Fibroblast of lung (primary cell): Measurements from ENCODE around the gene NBPF1. TPM values are rescaled to one million over a fixed set of nuclear protein-coding genes. Genes with fewer than 3 reads are reported as not detected.
A peak's percentile ranks its signal among the peaks of the same experiment; 100 is the strongest.
"Not testable (repeated sequence)": the region's sequence is repeated elsewhere in the genome, so short reads cannot be mapped to it uniquely, and the experiment has no call there.

ENCODE experiments used
- DNase-seq, 2 donors: peaks; one replicate each; pipeline versions ENCODE4 v3.0.0 to v3.0.0-alpha.2; 2010; ENCODE audit warnings: low read depth in 2 of 2
- H2AFZ ChIP-seq: 2 replicates; pipeline ENCODE4 v1.5.1; 2012; ENCODE audit warnings: low read length, control low read depth, inconsistent platforms
- H3K27ac ChIP-seq: 2 replicates; pipeline ENCODE4 v1.5.1; 2011; ENCODE audit warnings: low read length, control low read depth; ENCODE audit not compliant: insufficient read depth
- H3K27me3 ChIP-seq: 2 replicates; pipeline ENCODE4 v1.5.1; 2011; ENCODE audit warnings: mild to moderate bottlenecking, low read length; ENCODE audit not compliant: control insufficient read depth, insufficient read depth
- H3K36me3 ChIP-seq: 2 replicates; pipeline ENCODE4 v1.5.1; 2011; ENCODE audit warnings: low read length; ENCODE audit not compliant: control insufficient read depth, insufficient read depth
- H3K4me1 ChIP-seq: 2 replicates; pipeline ENCODE4 v1.5.1; 2011; ENCODE audit warnings: low read length; ENCODE audit not compliant: control insufficient read depth, insufficient read depth; ENCODE audit errors: extremely low read depth
- H3K4me2 ChIP-seq: 2 replicates; pipeline ENCODE4 v1.5.1; 2011; ENCODE audit warnings: low read length, control low read depth; ENCODE audit not compliant: insufficient read depth; ENCODE audit errors: extremely low read depth
- H3K4me3 ChIP-seq, 4 experiments: fragments of 200-600 bp in 1 of 4; sonication (generic) in 1 of 4; replicated peaks in 1 of 4; 2 replicates each; pipeline ENCODE4 v1.5.1; 2011 to 2016; ENCODE audit warnings: low read length in 4 of 4, low read depth in 3 of 4, mild to moderate bottlenecking in 3 of 4, control low read depth in 2 of 4, inconsistent platforms in 1 of 4, mixed read lengths in 1 of 4; ENCODE audit not compliant: insufficient read depth in 1 of 4; ENCODE audit errors: control extremely low read depth in 1 of 4
- H3K79me2 ChIP-seq: 2 replicates; pipeline ENCODE4 v1.5.1; 2012; ENCODE audit warnings: mild to moderate bottlenecking, low read length, inconsistent platforms; ENCODE audit not compliant: control insufficient read depth, insufficient read depth
- H3K9ac ChIP-seq: 2 replicates; pipeline ENCODE4 v1.5.1; 2011; ENCODE audit warnings: mild to moderate bottlenecking, low read length, control low read depth; ENCODE audit not compliant: insufficient read depth
- H3K9me3 ChIP-seq: 2 replicates; pipeline ENCODE4 v1.5.1; 2012; ENCODE audit warnings: low read depth, low read length; ENCODE audit not compliant: control insufficient read depth, insufficient read depth
- H4K20me1 ChIP-seq: 2 replicates; pipeline ENCODE4 v1.5.1; 2011; ENCODE audit warnings: low read length; ENCODE audit not compliant: control insufficient read depth, insufficient read depth; ENCODE audit errors: extremely low read depth
- EZH2 ChIP-seq: IDR thresholded peaks from 2 replicates; pipeline ENCODE4 v1.5.1; 2012; ENCODE audit warnings: low read length, control low read depth, mild to moderate bottlenecking; ENCODE audit errors: missing control alignments
- polyA minus RNA-seq: library from RNA; depleted of rRNA, polyadenylated mRNA; stranded (reverse); fragments of >200 nt; gene quantifications from 2 replicates; pipeline ENCODE4 v1.2.3, GENCODE V29; 2011; ENCODE audit warnings: low replicate concordance
- polyA plus RNA-seq, 2 donors: library from polyadenylated mRNA; depleted of rRNA in 1 of 2; stranded (reverse) in 1 of 2; unstranded in 1 of 2; fragments of >200 nt; gene quantifications; 2 replicates each; pipeline ENCODE4 v1.2.1, GENCODE V29; 2011 to 2012; ENCODE audit warnings: missing spikeins in 1 of 2
- total RNA-seq: library from RNA; depleted of rRNA; stranded (reverse); fragments of >200 nt; gene quantifications from 2 replicates; pipeline ENCODE4 v1.2.1, GENCODE V29; 2014
- TF ChIP-seq, protein P1 (sequence below), 2 donors: IDR thresholded peaks in 1 of 2; conservative IDR thresholded peaks in 1 of 2; 1 replicate in 1 of 2; 2 replicates in 1 of 2; pipeline ENCODE4 v1.5.1; 2011 to 2012; ENCODE audit warnings: low read length in 2 of 2, control low read depth in 1 of 2, inconsistent platforms in 1 of 2, low read depth in 1 of 2, mild to moderate bottlenecking in 1 of 2

The NBPF1 gene
- total RNA-seq (50.3 and 92.3 TPM in 2 replicates), polyA plus RNA-seq (25.3 and 27.2 TPM in 2 replicates), polyA minus RNA-seq (20.0 and 24.3 TPM in 2 replicates)
- polyA plus RNA-seq (2012) = 17.5 and 19.9 TPM in 2 replicates

DNA sequence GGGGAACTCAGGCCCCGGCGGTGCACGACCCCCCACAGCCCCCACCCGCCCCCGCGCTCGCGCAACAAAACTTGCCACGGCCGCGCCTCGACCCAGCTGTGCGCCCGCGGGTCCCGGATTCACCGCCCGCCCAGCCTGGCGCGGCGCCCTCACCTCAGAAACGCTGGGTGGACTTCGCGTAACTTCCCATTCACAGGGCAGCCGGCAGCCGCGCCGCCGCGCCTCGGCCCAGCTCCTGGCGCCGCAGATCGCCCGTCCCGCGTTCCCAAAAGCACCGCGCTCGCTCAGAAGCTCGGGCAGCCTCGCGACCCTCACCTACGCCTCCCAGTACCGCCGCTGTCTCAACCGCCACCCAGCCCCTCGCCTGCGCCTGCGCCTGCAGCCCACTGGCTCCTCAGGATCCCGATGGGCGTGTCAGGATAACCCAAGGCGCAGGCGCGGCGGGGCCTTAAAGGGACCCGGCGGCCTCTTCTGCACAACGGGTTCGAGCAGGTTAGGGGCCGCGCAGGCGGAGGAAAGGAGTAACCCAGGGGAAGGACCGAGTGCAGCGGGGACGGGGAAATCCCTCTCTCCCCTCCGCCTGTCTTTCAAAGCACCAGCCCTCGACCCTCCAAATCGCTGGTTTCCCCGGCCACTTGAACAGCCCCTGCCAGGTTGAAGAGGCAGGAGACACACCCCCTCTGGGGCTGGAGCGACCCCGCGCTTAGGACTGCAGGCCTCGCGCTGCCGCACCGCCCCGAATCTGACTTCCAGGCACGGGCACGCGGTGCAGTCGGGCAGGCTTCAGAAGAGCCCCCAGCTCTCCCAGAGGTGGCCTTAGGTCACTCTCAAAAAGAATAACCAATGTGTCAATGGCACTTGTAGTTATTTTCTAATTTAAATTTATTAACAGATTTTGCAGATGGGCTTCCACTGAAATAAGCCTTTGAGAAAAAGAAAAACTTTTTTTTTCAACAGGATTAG lies at the start of gene NBPF1:
Gene NBPF1, minus strand, starts transcription at position 380 of the 963 bp plus-strand sequence.
- peak; percentile 93 to 95 for DNase-seq
- Histone ChIP-seq H3K79me2 (peaks cover 31% of the 10 kb centered on the region), H4K20me1 (no peaks in the 10 kb centered on the region), H3K4me3 (peak within 1 kb of the TSS; percentile 67 to 96 (median 84)), H3K36me3 (peaks cover under 1% of the 10 kb centered on the region), H3K27ac (peak within 1 kb of the TSS; percentile 70), H3K4me2 (peak within 1 kb of the TSS; percentile 100), H3K9me3 (no peaks in the 10 kb centered on the region), H3K4me1 (peaks cover 8% of the 10 kb centered on the region), H2AFZ (peak within 1 kb of the TSS; percentile 100), H3K27me3 (no peaks in the 10 kb centered on the region), H3K9ac (peak within 1 kb of the TSS; percentile 82)
- TF ChIP-seq, protein P1, sequence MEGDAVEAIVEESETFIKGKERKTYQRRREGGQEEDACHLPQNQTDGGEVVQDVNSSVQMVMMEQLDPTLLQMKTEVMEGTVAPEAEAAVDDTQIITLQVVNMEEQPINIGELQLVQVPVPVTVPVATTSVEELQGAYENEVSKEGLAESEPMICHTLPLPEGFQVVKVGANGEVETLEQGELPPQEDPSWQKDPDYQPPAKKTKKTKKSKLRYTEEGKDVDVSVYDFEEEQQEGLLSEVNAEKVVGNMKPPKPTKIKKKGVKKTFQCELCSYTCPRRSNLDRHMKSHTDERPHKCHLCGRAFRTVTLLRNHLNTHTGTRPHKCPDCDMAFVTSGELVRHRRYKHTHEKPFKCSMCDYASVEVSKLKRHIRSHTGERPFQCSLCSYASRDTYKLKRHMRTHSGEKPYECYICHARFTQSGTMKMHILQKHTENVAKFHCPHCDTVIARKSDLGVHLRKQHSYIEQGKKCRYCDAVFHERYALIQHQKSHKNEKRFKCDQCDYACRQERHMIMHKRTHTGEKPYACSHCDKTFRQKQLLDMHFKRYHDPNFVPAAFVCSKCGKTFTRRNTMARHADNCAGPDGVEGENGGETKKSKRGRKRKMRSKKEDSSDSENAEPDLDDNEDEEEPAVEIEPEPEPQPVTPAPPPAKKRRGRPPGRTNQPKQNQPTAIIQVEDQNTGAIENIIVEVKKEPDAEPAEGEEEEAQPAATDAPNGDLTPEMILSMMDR (conservative IDR thresholded peaks at IDR 0.05 in 1 of 2, IDR thresholded peaks at IDR 0.05 in 1 of 2; ENCODE audit: low read depth in 1 of 2, low read length in 2 of 2) = no peak
- TF ChIP-seq EZH2 = no peak

DNA sequence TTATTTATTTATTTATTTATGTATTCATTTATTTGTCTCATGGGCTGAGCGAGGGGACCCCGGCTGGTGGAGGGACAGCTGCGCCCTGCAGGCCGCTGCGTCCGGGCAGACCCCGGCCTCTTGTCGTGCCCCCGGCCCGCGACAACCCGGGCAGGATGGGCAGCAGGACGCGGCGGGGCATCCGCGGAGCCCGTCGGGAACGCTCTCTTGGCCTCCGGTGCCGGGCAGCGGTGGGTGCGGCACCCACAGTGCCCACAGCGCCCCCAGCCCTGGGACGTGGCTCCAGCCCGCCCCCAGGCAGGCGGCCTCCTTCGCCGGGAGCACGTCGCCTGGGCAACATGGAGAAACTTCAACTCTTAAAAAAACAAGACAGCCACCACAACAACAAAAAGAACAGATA lies 44.9 kb upstream of the NBPF1 start:
- H3K4me3 ChIP-seq, H4K20me1 ChIP-seq, H3K79me2 ChIP-seq, H3K36me3 ChIP-seq, H3K27me3 ChIP-seq, H3K9ac ChIP-seq, H3K4me2 ChIP-seq, H3K4me1 ChIP-seq, DNase-seq, H3K9me3 ChIP-seq, H3K27ac ChIP-seq, H2AFZ ChIP-seq: not testable (repeated sequence)

DNA sequence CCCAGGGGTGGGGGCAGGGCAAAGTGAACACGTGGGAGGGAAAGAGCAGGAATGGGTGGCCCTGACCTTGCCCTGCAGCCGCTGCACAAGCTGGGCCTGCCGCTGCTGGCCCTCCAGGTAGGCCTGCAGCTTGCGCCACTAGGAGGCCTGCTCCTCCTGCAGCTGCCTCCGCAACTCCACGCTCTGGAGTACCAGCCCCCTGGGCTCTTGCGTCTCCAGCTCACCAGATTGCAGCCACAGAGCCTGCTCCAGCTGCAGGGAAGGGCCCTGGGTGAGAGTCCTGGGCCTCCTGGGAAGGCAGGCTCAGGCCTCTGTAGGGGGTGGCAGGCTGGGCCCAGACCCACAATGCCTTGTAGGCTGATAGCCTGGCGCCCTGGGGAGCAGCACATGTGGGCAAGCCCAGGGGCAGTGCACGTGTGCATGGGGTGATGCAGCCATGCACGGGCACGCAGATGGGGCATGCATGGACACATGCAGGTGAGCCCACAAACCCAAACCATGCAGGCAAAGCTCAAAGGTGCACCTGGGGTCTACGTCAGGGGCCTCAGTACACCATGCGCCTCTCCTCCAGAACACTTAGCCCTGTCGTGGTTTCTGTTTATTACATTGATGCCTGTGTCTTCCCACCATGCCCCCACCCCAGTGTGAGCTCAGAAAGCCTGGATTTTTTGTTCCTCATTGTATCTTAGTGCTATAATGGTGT lies 43.8 kb upstream of the NBPF1 start:
- not testable (repeated sequence) for H4K20me1 ChIP-seq, H3K4me2 ChIP-seq, H3K9me3 ChIP-seq, DNase-seq, H3K79me2 ChIP-seq, H2AFZ ChIP-seq, H3K9ac ChIP-seq, H3K27ac ChIP-seq, H3K27me3 ChIP-seq, H3K4me1 ChIP-seq, H3K36me3 ChIP-seq, H3K4me3 ChIP-seq

DNA sequence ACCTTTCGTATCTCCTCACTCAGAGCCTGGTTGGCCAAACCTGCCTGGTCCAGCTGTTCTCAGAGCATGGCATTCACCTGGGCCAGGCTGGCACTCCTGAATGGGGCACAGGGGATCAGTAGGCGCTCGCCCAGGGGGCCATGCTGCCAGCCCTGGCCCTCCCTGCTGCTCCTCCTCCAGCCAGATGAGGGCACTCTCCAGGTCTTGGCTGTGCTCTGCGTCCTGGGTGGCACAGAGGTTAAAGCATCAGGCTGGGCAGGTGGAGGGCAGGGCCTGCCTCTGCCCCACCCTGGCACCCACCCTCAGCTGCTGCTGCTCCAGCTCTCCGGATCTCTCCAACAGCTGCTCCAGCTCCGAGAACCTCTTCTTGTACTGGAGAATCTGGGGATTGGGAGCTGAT lies 43.2 kb upstream of the NBPF1 start:
- H3K9ac ChIP-seq, H3K4me3 ChIP-seq, H3K27ac ChIP-seq, H3K4me2 ChIP-seq, H3K36me3 ChIP-seq, H3K4me1 ChIP-seq, H2AFZ ChIP-seq, DNase-seq, H3K79me2 ChIP-seq, H4K20me1 ChIP-seq, H3K9me3 ChIP-seq, H3K27me3 ChIP-seq: not testable (repeated sequence)

DNA sequence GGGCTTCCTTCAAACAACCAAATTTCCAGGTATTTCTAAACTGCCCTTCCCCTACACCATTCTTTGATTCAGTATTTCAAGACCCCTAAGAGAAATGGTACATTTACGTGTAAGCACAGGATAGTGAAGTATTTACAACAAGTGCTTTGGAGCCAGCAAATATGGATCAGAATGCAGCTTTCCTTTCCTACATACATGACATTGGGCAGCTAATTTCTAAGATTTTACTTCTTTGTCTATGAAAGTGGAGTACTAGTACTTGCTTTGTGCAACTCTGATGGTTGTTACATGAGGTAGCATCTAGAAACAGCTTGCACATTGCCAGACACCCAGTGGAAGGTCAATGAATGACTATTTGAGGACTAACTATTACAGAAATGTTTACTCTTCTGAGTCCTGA lies 38.2 kb upstream of the NBPF1 start:
- DNase-seq = not testable (repeated sequence)

More for the DNA sequence above, 38.2 kb upstream of the NBPF1 start:
- H2AFZ ChIP-seq, H3K4me1 ChIP-seq, H3K4me2 ChIP-seq, H3K36me3 ChIP-seq, H3K79me2 ChIP-seq, H3K4me3 ChIP-seq, H4K20me1 ChIP-seq, H3K9me3 ChIP-seq, H3K27me3 ChIP-seq, H3K9ac ChIP-seq, H3K27ac ChIP-seq: not testable (repeated sequence)
